GM12891 (cell line): Measurements from ENCODE around the gene RBMS3.

Source experiments
- POLR2A ChIP-seq: IDR thresholded peaks from 2 replicates; pipeline ENCODE4 v1.6.1; 2011; ENCODE audit warnings: low read depth, low read length, control low read depth
- POLR2AphosphoS5 ChIP-seq: IDR thresholded peaks from 2 replicates; pipeline ENCODE4 v1.6.1; 2011; ENCODE audit warnings: low read depth, low read length, control low read depth
- SPI1 ChIP-seq: IDR thresholded peaks from 2 replicates; pipeline ENCODE4 v1.6.1; 2011; ENCODE audit warnings: low read depth, low read length, control low read depth
- TAF1 ChIP-seq: IDR thresholded peaks from 2 replicates; pipeline ENCODE4 v1.6.1; 2011; ENCODE audit warnings: low read depth, low read length, control low read depth

DNA sequence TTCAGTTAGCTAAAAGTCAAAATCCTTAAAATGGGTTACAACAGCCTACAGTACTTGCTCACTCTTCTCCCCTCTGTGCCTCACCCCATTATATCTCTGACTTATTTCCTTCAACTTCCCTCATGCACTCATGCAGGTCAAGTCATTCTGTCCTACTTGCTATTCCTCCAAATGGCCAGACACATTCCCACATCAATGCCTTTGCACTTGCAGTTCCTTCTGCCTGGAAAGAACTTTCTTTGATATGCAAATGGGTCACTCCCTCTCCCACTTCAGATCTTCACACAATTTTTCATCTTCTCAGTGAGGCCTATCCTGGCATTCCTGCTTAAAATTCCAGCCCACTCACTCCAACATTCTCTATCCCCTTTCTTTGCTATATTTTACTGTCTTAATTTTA, 778.4 kb downstream of the RBMS3 start:
- TF ChIP-seq POLR2A (no peak), POLR2AphosphoS5 (no peak), TAF1 (no peak), SPI1 (no peak)
